Cardiac muscle cell (in vitro differentiated cells and primary cell): ENCODE measurements around the gene XCL1. TPM values are rescaled to one million over a fixed set of nuclear protein-coding genes. Genes with fewer than 3 reads are reported as not detected.

Experiments
- DNase-seq, 2 donors: peaks; one replicate each; pipeline versions ENCODE4 v3.0.0 to v3.0.0-alpha.2; 2010 to 2017; ENCODE audit warnings: low read depth in 1 of 2, low spot score in 1 of 2
- H3K27ac ChIP-seq: fragments of 200-600 bp; sonication (generic); 2 replicates; pipeline ENCODE4 v1.5.1; 2016
- H3K27me3 ChIP-seq: fragments of 200-600 bp; sonication (generic); 2 replicates; pipeline ENCODE4 v1.6.0; 2016; ENCODE audit warnings: control low read depth
- H3K36me3 ChIP-seq: fragments of 200-600 bp; sonication (generic); 2 replicates; pipeline ENCODE4 v1.5.1; 2016; ENCODE audit warnings: control low read depth
- H3K4me1 ChIP-seq: fragments of 200-600 bp; sonication (generic); 2 replicates; pipeline ENCODE4 v1.8.1; 2017; ENCODE audit warnings: low read depth, mild to moderate bottlenecking, mixed run types
- H3K4me3 ChIP-seq: fragments of 200-600 bp; sonication (generic); 2 replicates; pipeline ENCODE4 v1.5.1; 2016; ENCODE audit warnings: mild to moderate bottlenecking
- H3K9me3 ChIP-seq: fragments of 200-600 bp; sonication (generic); 2 replicates; pipeline ENCODE4 v1.5.1; 2017; ENCODE audit warnings: low read depth, mild to moderate bottlenecking, control low read depth
- polyA plus RNA-seq: library from polyadenylated mRNA; unstranded; fragments of >200 nt; fragmentation: Nextera tagmentation; extraction: Ambion mirVana; gene quantifications from 2 replicates; pipeline ENCODE4 v1.2.1, GENCODE V29; 2016
- total RNA-seq: library from RNA; depleted of rRNA; stranded (reverse); fragments of >200 nt; gene quantifications from 2 replicates; pipeline ENCODE4 v1.2.3, GENCODE V29; 2016
- TF ChIP-seq, protein P1 (sequence below): IDR thresholded peaks from 2 replicates; pipeline ENCODE4 v1.5.1; 2012; ENCODE audit warnings: low read depth, mild to moderate bottlenecking, low read length

XCL1 gene
- total and polyA plus RNA-seq, 2 experiments from 2014 or later = 0.54 to 1.6 TPM

DNA sequence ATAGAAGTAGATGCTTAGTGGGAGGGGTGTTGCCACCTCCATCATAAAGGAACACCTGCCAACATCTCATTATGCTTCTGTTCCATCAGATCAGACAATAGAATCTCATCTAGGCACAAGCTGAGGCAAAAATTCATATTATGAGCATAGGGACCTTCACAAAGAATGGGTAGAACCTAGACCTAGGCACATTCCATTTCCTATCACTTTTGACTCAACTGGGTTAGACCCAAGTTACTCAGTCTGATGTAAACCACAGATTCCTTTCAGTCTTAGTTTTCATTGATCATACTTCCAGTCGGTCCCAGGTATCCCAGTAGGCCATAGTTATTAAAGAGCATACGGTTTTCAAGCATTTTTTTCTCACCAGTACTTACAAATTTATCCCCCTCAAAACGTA lies 21.7 kb downstream of the XCL1 start:
- Histone ChIP-seq H3K27me3 (no peaks in the 10 kb centered on the region), H3K4me3 (no peak overlapping the region), H3K9me3 (no peaks in the 10 kb centered on the region), H3K4me1 (peaks cover 12% of the 10 kb centered on the region), H3K36me3 (no peaks in the 10 kb centered on the region), H3K27ac (no peak overlapping the region)
- no peak for DNase-seq
- TF ChIP-seq, protein P1, sequence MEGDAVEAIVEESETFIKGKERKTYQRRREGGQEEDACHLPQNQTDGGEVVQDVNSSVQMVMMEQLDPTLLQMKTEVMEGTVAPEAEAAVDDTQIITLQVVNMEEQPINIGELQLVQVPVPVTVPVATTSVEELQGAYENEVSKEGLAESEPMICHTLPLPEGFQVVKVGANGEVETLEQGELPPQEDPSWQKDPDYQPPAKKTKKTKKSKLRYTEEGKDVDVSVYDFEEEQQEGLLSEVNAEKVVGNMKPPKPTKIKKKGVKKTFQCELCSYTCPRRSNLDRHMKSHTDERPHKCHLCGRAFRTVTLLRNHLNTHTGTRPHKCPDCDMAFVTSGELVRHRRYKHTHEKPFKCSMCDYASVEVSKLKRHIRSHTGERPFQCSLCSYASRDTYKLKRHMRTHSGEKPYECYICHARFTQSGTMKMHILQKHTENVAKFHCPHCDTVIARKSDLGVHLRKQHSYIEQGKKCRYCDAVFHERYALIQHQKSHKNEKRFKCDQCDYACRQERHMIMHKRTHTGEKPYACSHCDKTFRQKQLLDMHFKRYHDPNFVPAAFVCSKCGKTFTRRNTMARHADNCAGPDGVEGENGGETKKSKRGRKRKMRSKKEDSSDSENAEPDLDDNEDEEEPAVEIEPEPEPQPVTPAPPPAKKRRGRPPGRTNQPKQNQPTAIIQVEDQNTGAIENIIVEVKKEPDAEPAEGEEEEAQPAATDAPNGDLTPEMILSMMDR = no peak

DNA sequence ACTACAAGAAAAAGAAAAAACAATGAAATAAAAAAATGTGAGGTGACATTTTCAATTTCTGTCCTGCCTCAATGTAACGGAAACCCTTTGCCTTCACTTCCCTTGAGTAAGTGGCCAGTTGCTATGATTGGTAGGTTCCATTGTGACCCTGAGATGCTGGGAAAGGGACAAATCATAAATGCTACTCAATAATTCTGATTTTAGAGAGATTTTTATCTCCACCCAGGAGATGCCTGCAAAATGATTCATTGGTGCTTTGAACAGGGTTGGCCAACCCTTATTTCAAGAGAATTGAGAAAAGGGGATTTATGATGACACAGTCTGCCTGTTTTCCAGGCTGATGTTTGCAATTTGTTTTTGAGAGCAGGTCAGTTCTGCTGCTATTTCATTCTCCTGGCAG lies 22.5 kb downstream of the XCL1 start:
- Histone ChIP-seq H3K9me3 (no peaks in the 10 kb centered on the region), H3K27me3 (no peaks in the 10 kb centered on the region), H3K27ac (no peak overlapping the region), H3K36me3 (no peaks in the 10 kb centered on the region), H3K4me1 (peaks cover 16% of the 10 kb centered on the region), H3K4me3 (no peak overlapping the region)
- no peak for DNase-seq
- TF ChIP-seq, protein P1 = no peak

DNA sequence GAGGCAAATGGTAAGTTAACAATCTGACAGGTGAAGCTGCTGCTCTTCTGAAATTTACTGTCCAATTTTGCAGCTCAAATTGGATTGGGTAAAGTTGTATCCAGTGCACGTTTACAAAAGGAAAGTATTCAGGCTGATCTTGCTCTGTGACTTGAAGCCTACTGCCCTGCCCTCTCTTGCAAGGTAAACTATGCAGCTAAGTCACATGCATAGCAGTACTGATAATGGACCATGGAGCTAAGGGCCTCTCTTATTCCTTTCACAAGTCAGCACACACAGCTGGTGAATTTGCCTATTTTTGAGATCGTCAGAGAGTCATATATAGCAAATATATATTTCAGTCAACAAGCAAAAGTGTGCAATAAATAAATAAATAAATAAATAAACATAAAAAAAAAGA lies 23.2 kb downstream of the XCL1 start:
- H3K4me1 ChIP-seq = peaks cover 24% of the 10 kb centered on the region
- H3K4me3 ChIP-seq = no peak overlapping the region
- H3K9me3 ChIP-seq = no peaks in the 10 kb centered on the region
- TF ChIP-seq, protein P1 = no peak
- no peaks in the 10 kb centered on the region for H3K27me3 ChIP-seq
- H3K27ac ChIP-seq = peak overlapping the region; percentile 64
- peak in 1 of 2 donors; percentile 51 for DNase-seq
- no peaks in the 10 kb centered on the region for H3K36me3 ChIP-seq

DNA sequence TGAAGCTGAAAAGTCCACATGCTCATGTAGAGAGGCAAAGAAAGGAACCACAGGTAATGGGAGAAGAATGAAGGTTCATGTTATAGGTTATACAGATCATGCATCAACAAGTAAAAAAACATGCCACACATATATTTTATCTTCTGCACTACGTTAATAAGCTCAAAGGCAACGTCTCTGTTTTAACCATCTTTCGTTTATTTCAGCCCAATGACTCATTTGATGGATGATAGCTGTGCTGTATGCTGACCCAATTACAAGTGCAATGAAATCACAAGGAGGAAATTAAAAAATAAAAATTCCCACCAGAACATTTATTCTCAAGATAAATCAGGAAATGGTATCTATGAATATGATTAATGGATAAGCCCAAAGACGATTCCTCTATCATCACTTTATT lies 24.6 kb downstream of the XCL1 start:
- no peaks in the 10 kb centered on the region for H3K9me3 ChIP-seq
- no peak overlapping the region for H3K4me3 ChIP-seq
- no peaks in the 10 kb centered on the region for H3K36me3 ChIP-seq
- TF ChIP-seq, protein P1 = no peak
- no peaks in the 10 kb centered on the region for H3K27me3 ChIP-seq
- DNase-seq = no peak
- H3K27ac ChIP-seq = no peak overlapping the region
- H3K4me1 ChIP-seq = peaks cover 31% of the 10 kb centered on the region

DNA sequence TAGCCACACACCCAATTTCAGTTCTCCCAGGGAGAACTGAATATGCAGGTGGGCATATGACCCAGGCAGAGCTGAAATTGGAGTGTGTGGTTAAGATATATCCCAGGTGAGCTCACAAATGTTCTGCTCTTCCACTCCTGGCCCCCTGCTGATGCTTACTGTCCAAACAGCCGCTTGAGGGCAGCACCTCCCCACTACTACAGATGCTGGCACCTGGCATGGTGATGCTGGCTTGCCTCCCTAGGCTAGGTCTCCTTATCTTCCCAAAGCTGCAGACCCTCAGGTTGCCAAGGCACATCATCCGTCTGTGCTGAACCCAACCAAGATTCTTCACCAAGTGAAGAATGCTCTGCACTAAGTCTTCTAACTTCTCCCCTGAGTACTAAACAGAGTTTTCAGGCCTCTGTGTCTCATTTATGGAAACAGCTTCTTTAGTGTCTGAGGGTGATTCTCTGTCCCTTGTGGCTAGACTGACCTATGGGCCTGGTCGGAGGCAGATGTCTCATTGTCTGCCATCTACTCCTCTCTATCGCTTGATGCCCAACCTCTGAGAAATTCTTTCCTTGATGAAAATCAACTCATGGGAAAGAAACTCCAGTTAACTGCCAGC lies 27.2 kb downstream of the XCL1 start:
- peak overlapping the region; percentile 71 for H3K27ac ChIP-seq
- no peaks in the 10 kb centered on the region for H3K36me3 ChIP-seq
- H3K4me1 ChIP-seq = peaks cover 38% of the 10 kb centered on the region
- TF ChIP-seq, protein P1 = peak; percentile 85
- H3K4me3 ChIP-seq = no peak overlapping the region
- no peaks in the 10 kb centered on the region for H3K27me3 ChIP-seq
- peak; percentile 75 to 88 for DNase-seq
- no peaks in the 10 kb centered on the region for H3K9me3 ChIP-seq
